ENCODE results near the gene PAK2. TPM values are rescaled to one million over a fixed set of nuclear protein-coding genes. Genes with fewer than 3 reads are reported as not detected.

Gene PAK2
- total RNA-seq, 1 experiment from 2014 or later: 32.6 TPM

DNA sequence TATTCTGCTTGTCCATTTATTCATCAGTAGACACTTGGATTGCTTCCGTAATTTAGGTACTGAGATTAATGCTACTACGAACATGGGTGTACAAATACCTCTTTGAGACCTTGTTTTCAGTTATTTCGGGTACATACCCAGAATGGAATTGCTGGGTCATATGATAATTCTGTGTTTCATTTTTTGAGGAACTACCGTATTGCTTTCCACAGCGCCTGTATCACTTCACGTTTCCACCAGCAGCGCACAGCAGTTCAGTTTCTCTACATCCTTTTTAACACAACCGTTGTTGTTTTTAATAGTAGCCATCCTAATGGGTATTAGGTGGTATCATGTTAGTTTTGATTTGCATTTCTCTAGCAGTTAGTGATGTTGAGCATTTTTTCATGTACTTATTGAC, 9.5 kb downstream of the PAK2 start:
- Histone ChIP-seq H3K9me2 (replicated peaks; ENCODE audit: low read length) (no peaks in the 10 kb centered on the region), H3K4me1 (ENCODE audit: insufficient read depth, low read length) (no peaks in the 10 kb centered on the region), H2AFZ (ENCODE audit: low read length) (no peak overlapping the region), H3K9ac (ENCODE audit: low read length) (no peak overlapping the region), H3K4me3 (ENCODE audit: low read length) (no peak overlapping the region), H4K20me1 (ENCODE audit: low read length) (peaks cover 29% of the 10 kb centered on the region; the same call in 1 of the 2 replicates), H3K4me2 (ENCODE audit: low read length) (no peak overlapping the region), H3K27me3 (ENCODE audit: low read length) (no peaks in the 10 kb centered on the region), H3K9me3 (ENCODE audit: low read length) (no peaks in the 10 kb centered on the region), H3K36me3 (ENCODE audit: low read depth, low read length) (peaks cover 27% of the 10 kb centered on the region), H3F3A (ENCODE audit: low read length, unreplicated experiment) (no peaks in the 10 kb centered on the region), H3K79me2 (ENCODE audit: low read length) (peaks cover 90% of the 10 kb centered on the region), H3K27ac (ENCODE audit: low read length) (no peak overlapping the region)
- DNase-seq (no peak), ATAC-seq (no peak)
- POLR2A ChIA-PET (ENCODE audit: unreplicated experiment): no interaction called here
- intact Hi-C loops (cut with micrococcal nuclease): loop anchor here (10.0 kb wide), 1 partner anchor 186 kb away; no protein-coding TSS in a partner anchor
- no TSS peak for BruUV-seq (replicated peaks)
- TF ChIP-seq, protein P1, sequence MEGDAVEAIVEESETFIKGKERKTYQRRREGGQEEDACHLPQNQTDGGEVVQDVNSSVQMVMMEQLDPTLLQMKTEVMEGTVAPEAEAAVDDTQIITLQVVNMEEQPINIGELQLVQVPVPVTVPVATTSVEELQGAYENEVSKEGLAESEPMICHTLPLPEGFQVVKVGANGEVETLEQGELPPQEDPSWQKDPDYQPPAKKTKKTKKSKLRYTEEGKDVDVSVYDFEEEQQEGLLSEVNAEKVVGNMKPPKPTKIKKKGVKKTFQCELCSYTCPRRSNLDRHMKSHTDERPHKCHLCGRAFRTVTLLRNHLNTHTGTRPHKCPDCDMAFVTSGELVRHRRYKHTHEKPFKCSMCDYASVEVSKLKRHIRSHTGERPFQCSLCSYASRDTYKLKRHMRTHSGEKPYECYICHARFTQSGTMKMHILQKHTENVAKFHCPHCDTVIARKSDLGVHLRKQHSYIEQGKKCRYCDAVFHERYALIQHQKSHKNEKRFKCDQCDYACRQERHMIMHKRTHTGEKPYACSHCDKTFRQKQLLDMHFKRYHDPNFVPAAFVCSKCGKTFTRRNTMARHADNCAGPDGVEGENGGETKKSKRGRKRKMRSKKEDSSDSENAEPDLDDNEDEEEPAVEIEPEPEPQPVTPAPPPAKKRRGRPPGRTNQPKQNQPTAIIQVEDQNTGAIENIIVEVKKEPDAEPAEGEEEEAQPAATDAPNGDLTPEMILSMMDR (conservative IDR thresholded peaks at IDR 0.05; ENCODE audit: low read depth, low read length): no peak
- TF ChIP-seq EZH2 (IDR thresholded peaks at IDR 0.05; ENCODE audit: low read length, unreplicated experiment) (no peak), EZH2phosphoT487 (IDR thresholded peaks at IDR 0.05; ENCODE audit: borderline replicate concordance, low read length) (no peak)
- CTCF ChIA-PET: no interaction called here

DNA sequence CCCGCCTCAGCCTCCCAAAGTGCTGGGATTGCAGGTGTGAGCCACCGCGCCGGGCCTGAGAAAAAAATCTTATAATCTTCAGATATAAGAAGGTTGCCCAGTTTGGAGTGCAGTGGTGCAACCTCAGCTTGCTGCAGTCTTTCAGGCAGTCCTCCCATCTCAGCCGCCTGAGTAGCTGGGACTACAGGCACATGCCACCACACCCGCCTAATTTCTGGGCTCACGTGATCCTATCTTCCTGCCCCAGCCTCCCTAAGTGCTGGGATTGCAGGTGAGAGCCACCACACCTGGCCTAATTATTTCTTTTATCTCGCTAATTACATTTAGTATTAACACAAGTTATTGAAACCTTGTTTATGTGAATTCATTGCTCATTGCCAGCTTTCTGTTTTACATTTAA, 13.5 kb downstream of the PAK2 start:
- peaks cover 86% of the 10 kb centered on the region for H3K79me2 ChIP-seq (ENCODE audit: low read length)
- peaks cover 13% of the 10 kb centered on the region; the same call in 1 of the 2 replicates for H4K20me1 ChIP-seq (ENCODE audit: low read length)
- H3K4me3 ChIP-seq (ENCODE audit: low read length): no peak overlapping the region
- no peak overlapping the region for H3K9ac ChIP-seq (ENCODE audit: low read length)
- H3K27me3 ChIP-seq (ENCODE audit: low read length): no peaks in the 10 kb centered on the region
- no peaks in the 10 kb centered on the region for H3K9me2 ChIP-seq (replicated peaks; ENCODE audit: low read length)
- no peak overlapping the region for H3K27ac ChIP-seq (ENCODE audit: low read length)
- H3K36me3 ChIP-seq (ENCODE audit: low read depth, low read length): peaks cover 50% of the 10 kb centered on the region
- ChIA-PET POLR2A (ENCODE audit: unreplicated experiment) (no interaction called here), CTCF (no interaction called here)
- H3K4me2 ChIP-seq (ENCODE audit: low read length): no peak overlapping the region
- TF ChIP-seq EZH2 (IDR thresholded peaks at IDR 0.05; ENCODE audit: low read length, unreplicated experiment): no peak
- TF ChIP-seq, protein P1 (conservative IDR thresholded peaks at IDR 0.05; ENCODE audit: low read depth, low read length): no peak
- TF ChIP-seq EZH2phosphoT487 (IDR thresholded peaks at IDR 0.05; ENCODE audit: borderline replicate concordance, low read length): no peak
- no peaks in the 10 kb centered on the region; the same call in 1 of the 2 replicates for H3K9me3 ChIP-seq (ENCODE audit: low read length)
- no TSS peak for BruUV-seq (replicated peaks)
- no peak for ATAC-seq
- H3F3A ChIP-seq (ENCODE audit: low read length, unreplicated experiment): no peaks in the 10 kb centered on the region
- intact Hi-C loops (cut with micrococcal nuclease): no loop called here
- H2AFZ ChIP-seq (ENCODE audit: low read length): no peak overlapping the region
- H3K4me1 ChIP-seq (ENCODE audit: insufficient read depth, low read length): no peaks in the 10 kb centered on the region; the same call in 1 of the 2 replicates
- no peak for DNase-seq

DNA sequence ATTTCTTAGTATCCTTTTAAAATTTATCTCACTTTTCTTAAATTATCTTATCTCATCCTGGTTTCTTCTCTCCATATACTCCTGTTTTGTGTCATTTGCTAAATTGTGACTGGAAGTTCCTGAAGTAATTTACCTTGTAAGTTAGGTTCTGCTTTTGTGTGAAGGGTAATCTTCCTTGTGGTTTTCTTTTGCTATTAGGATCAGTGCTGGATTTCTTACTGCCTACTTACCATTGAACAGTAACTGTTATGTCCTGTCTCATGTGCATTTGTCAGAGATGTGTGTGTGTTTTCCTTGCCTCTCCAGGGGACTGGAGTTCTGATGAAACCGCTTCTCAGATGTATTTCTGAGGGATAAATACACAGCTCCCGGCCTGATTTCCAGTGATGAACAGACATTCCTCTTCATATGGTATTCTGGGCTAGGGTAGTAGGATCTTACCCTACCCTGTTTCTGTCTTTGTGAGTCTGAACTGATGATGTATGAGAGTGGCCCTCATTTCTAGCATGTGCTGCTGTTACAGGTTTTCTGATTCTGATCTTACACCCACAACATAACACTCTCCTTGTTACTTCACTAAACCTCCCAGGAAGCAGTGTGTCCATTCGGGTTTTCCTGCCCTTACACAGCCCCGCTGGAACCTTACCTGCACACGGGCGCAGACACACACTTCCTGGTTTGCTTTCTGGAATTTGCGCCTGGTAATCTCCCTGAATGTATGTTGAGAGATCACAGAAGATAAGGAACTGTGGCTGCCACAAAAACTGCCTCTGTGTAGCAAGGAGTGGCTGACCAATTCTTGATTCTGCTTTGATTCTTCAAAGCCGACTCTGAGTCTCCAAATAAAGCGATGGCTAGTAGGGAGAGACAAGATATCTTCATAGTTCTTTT, 14.7 kb downstream of the PAK2 start:
- Histone ChIP-seq H3K4me2 (ENCODE audit: low read length) (no peak overlapping the region), H3K4me1 (ENCODE audit: insufficient read depth, low read length) (no peaks in the 10 kb centered on the region; the same call in 1 of the 2 replicates), H3K27ac (ENCODE audit: low read length) (no peak overlapping the region), H4K20me1 (ENCODE audit: low read length) (peaks cover 8% of the 10 kb centered on the region; the same call in 1 of the 2 replicates), H3K27me3 (ENCODE audit: low read length) (no peaks in the 10 kb centered on the region), H3K9ac (ENCODE audit: low read length) (no peak overlapping the region), H3K36me3 (ENCODE audit: low read depth, low read length) (peaks cover 40% of the 10 kb centered on the region), H3K79me2 (ENCODE audit: low read length) (peaks cover 85% of the 10 kb centered on the region), H3K9me3 (ENCODE audit: low read length) (no peaks in the 10 kb centered on the region; the same call in 1 of the 2 replicates), H3K4me3 (ENCODE audit: low read length) (no peak overlapping the region), H2AFZ (ENCODE audit: low read length) (no peak overlapping the region), H3K9me2 (replicated peaks; ENCODE audit: low read length) (no peaks in the 10 kb centered on the region), H3F3A (ENCODE audit: low read length, unreplicated experiment) (no peaks in the 10 kb centered on the region)
- ChIA-PET CTCF (no interaction called here), POLR2A (ENCODE audit: unreplicated experiment) (no interaction called here)
- no peak for TF ChIP-seq EZH2 (IDR thresholded peaks at IDR 0.05; ENCODE audit: low read length, unreplicated experiment)
- TF ChIP-seq, protein P1 (conservative IDR thresholded peaks at IDR 0.05; ENCODE audit: low read depth, low read length): no peak
- TF ChIP-seq EZH2phosphoT487 (IDR thresholded peaks at IDR 0.05; ENCODE audit: borderline replicate concordance, low read length): no peak
- no peak for ATAC-seq
- intact Hi-C loops (cut with micrococcal nuclease): no loop called here
- BruUV-seq (replicated peaks): no TSS peak
- DNase-seq: no peak
